ENCODE results near the gene MALRD1. TPM values are rescaled to one million over a fixed set of nuclear protein-coding genes. Genes with fewer than 3 reads are reported as not detected.

Gene MALRD1
- total RNA-seq, 4 donors from 2014 or later = 1.0 to 4.1 (median 2.6) TPM; not detected in 1

DNA sequence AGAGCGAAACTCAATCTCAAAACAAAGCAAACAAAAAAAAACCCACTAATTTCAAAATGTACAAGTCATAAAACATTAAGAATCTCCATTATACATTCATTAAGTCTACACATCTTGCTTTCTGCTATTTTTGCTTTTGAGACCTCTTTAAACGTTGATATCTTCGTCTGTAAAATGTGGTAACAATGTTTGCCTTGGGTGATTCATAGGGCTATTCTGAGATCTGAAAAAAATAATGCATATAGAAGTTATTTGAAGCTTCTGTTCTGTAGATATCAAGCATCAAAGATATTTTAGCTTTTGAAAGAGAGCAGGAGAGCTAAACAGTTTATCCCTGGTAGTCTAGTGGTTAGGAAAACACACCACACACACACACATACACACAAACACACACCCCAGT lies 609.5 kb downstream of the MALRD1 start:
- TF ChIP-seq, protein P1, sequence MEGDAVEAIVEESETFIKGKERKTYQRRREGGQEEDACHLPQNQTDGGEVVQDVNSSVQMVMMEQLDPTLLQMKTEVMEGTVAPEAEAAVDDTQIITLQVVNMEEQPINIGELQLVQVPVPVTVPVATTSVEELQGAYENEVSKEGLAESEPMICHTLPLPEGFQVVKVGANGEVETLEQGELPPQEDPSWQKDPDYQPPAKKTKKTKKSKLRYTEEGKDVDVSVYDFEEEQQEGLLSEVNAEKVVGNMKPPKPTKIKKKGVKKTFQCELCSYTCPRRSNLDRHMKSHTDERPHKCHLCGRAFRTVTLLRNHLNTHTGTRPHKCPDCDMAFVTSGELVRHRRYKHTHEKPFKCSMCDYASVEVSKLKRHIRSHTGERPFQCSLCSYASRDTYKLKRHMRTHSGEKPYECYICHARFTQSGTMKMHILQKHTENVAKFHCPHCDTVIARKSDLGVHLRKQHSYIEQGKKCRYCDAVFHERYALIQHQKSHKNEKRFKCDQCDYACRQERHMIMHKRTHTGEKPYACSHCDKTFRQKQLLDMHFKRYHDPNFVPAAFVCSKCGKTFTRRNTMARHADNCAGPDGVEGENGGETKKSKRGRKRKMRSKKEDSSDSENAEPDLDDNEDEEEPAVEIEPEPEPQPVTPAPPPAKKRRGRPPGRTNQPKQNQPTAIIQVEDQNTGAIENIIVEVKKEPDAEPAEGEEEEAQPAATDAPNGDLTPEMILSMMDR (IDR thresholded peaks at IDR 0.05; ENCODE audit: low read depth) = no peak

GRCh38 chr10:19658622-19659233 lies 610.1 kb downstream of the MALRD1 start:
- TF ChIP-seq, protein P1 (IDR thresholded peaks at IDR 0.05; ENCODE audit: low read depth) = no peak

DNA sequence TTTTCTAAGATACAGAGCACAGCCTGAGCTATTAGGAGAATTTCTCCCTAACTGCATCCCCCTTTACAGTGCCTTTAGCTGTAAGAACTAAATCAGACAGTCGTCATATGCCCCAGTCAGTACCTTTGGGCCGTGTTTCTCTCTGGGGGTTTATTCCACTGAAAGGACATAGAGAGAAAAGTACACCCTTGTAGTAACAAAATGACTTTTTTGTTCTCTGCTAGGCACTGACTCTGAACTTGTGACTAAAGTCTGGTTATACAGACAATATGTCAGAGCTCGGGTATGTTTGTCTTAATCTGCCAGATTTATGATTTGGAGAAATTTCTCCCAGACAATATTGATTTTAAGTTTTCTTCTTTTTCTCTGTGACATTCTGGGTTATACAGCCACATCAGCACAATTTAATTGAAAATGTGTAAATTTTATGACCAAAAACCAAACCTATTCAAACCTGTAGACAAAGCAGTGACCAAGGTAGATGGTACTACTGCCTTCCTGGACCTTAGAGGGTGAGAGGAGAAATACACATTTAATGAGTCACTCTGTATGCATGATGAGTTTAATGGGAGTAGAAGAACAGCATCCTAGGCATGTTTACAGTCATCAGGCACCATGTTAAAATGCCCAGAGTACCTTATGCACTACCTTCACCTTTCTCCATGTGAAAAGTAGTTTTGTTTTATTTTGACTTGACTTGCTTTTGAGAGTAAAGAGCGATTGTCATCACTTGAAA lies 611.5 kb downstream of the MALRD1 start:
- TF ChIP-seq, protein P1 (IDR thresholded peaks at IDR 0.05; ENCODE audit: low read depth) = no peak

GRCh38 chr10:19663344-19663743 lies 614.7 kb downstream of the MALRD1 start:
- TF ChIP-seq, protein P1 (IDR thresholded peaks at IDR 0.05; ENCODE audit: low read depth) = no peak

- TF ChIP-seq, protein P1 (IDR thresholded peaks at IDR 0.05; ENCODE audit: low read depth) = no peak
Observed at GRCh38 chr10:19668116-19668515, 619.5 kb downstream of the MALRD1 start.

DNA sequence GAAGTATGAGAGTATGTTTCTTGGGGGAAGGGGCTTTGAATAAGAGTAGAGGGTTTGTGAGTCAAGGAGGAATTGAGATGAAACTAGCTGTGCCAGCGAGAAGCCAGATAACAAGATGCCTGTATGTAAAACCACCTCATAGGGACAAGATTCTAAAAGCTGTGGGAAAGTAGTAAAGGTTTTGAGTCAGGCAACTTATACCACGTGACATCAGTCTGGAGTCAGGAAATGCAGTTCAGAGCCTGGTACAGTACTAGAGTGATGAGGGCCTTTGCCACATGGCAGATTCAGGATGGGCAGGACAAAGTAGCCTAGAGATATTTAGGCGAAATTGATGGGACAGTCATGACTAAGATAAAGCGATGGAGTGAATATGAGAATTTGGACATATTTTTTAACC lies 627.5 kb downstream of the MALRD1 start:
- TF ChIP-seq, protein P1 (IDR thresholded peaks at IDR 0.05; ENCODE audit: low read depth) = no peak

DNA sequence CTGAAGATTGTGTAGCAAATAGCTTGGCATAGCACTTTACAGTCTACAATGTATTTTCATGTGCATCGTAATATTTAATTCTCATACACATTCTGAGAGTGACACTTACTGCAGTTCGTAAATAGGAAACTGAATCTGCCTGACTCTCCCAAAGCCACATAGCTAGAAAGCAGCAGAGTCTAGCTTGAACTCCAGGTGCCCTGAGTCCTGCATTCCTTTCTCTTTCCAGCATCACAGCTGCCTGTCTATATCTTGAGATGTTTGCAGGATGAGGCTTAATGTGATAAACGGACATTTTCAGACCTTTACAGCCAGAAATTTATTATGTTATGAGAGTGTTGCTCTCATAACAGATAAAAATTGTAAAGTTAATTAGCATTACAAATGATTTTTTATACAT lies 634.8 kb downstream of the MALRD1 start:
- TF ChIP-seq, protein P1 (IDR thresholded peaks at IDR 0.05; ENCODE audit: low read depth) = no peak
